Cardiac fibroblast (primary cell): ENCODE data around the gene KLHL29.

Experiments used
- DNase-seq, 2 donors: peaks; one replicate each; pipeline versions ENCODE4 v3.0.0 to v3.0.0-alpha.2; 2010; ENCODE audit warnings: low read depth in 2 of 2
- H3K4me3 ChIP-seq, 2 donors: replicated peaks in 1 of 2; 1 replicate in 1 of 2; 2 replicates in 1 of 2; pipeline ENCODE4 v1.5.1; 2011; ENCODE audit warnings: low read depth in 2 of 2, low read length in 2 of 2, mild to moderate bottlenecking in 2 of 2, moderate library complexity in 1 of 2
- CTCF ChIP-seq: IDR thresholded peaks from one replicate; pipeline ENCODE4 v1.5.1; 2011; ENCODE audit warnings: low read depth, mild to moderate bottlenecking, low read length, inconsistent platforms

KLHL29 gene

GRCh38 chr2:23356711-23357110, 28.3 kb upstream of the KLHL29 start:
- DNase-seq = no peak
- no peak overlapping the region for H3K4me3 ChIP-seq
- no peak for TF ChIP-seq CTCF

- DNase-seq = no peak
- TF ChIP-seq CTCF = no peak
- no peak overlapping the region for H3K4me3 ChIP-seq
Observed at GRCh38 chr2:23359631-23360567, 25.1 kb upstream of the KLHL29 start.

- no peak for DNase-seq
- H3K4me3 ChIP-seq = no peak overlapping the region
- no peak for TF ChIP-seq CTCF
Observed at GRCh38 chr2:23360571-23361125, 24.3 kb upstream of the KLHL29 start.

- no peak for DNase-seq
- no peak overlapping the region for H3K4me3 ChIP-seq
- TF ChIP-seq CTCF = no peak
Observed at GRCh38 chr2:23361152-23361551, 23.8 kb upstream of the KLHL29 start.

GRCh38 chr2:23363268-23363667, 21.7 kb upstream of the KLHL29 start:
- TF ChIP-seq CTCF = no peak
- no peak overlapping the region for H3K4me3 ChIP-seq
- DNase-seq = no peak

GRCh38 chr2:23363831-23364230, 21.1 kb upstream of the KLHL29 start:
- H3K4me3 ChIP-seq = no peak overlapping the region
- TF ChIP-seq CTCF = no peak
- no peak for DNase-seq
